Panc1 (cell line): ENCODE data around the gene HRH3. TPM values are rescaled to one million over a fixed set of nuclear protein-coding genes. Genes with fewer than 3 reads are reported as not detected.
A peak's percentile ranks its signal among the peaks of the same experiment; 100 is the strongest.

Source experiments
- ATAC-seq: fragments of 200-7000 bp; cut with Tn5 transposase; 2 replicates; pipeline ENCODE4 v1.9.1; 2020; ENCODE audit warnings: mild to moderate bottlenecking, moderate library complexity
- BruUV-seq: library from RNA; stranded (reverse); fragments of 400-500 nt; replicated peaks from 2 replicates; lab custom pipeline; 2021; lab: Mats Ljungman, UMichigan
- CTCF ChIA-PET: fragments of 300-600 bp; sonication (Branson Sonifier 250); formaldehyde crosslinking; loops from one replicate; lab custom pipeline; 2022; ENCODE audit warnings: antibody characterized with exemption; lab: Charles Lee
- POLR2A ChIA-PET: fragments of 300-600 bp; sonication (Branson Sonifier 250); formaldehyde crosslinking; loops from one replicate; lab custom pipeline; 2022; ENCODE audit warnings: antibody characterized with exemption; lab: Charles Lee
- DNase-seq: peaks from one replicate; pipeline ENCODE4 v3.0.0-alpha.2; 2010; ENCODE audit warnings: low read depth, low spot score
- H3K27ac ChIP-seq: 2 replicates; pipeline ENCODE4 v1.5.1; 2011; ENCODE audit warnings: mild to moderate bottlenecking, low read length, inconsistent platforms
- H3K27me3 ChIP-seq: fragments of 200-500 bp; sonication (Bioruptor generic); 2 replicates; pipeline ENCODE4 v1.6.0; 2014; ENCODE audit warnings: low read length, inconsistent platforms; ENCODE audit not compliant: control insufficient read depth, insufficient read depth
- H3K36me3 ChIP-seq: fragments of 200-500 bp; sonication (Bioruptor generic); 2 replicates; pipeline ENCODE4 v1.5.1; 2014; ENCODE audit warnings: inconsistent platforms, mild to moderate bottlenecking, low read length, moderate library complexity; ENCODE audit not compliant: control insufficient read depth, insufficient read depth
- H3K4me1 ChIP-seq: 2 replicates; pipeline ENCODE4 v1.5.1; 2011; ENCODE audit warnings: inconsistent platforms, mild to moderate bottlenecking, low read length, moderate library complexity; ENCODE audit not compliant: control insufficient read depth, insufficient read depth
- H3K4me3 ChIP-seq, 2 experiments: 2 replicates each; pipeline ENCODE4 v1.5.1; 2011 to 2012; ENCODE audit warnings: low read depth in 2 of 2, low read length in 2 of 2, mild to moderate bottlenecking in 2 of 2, inconsistent platforms in 1 of 2, moderate library complexity in 1 of 2
- H3K9me3 ChIP-seq: fragments of 200-500 bp; sonication (Bioruptor generic); 2 replicates; pipeline ENCODE4 v1.5.1; 2014; ENCODE audit warnings: low read depth, mild to moderate bottlenecking, inconsistent platforms, low read length, moderate library complexity; ENCODE audit not compliant: control insufficient read depth, insufficient read depth
- CTCF ChIP-seq: fragments of 450-650 bp; IDR thresholded peaks from 2 replicates; pipeline ENCODE4 v1.5.1; 2017; ENCODE audit warnings: mild to moderate bottlenecking
- POLR2AphosphoS5 ChIP-seq: IDR thresholded peaks from 2 replicates; pipeline ENCODE4 v1.6.1; 2012; ENCODE audit warnings: mild to moderate bottlenecking, low read depth, low read length, moderate library complexity
- REST ChIP-seq, 2 experiments: IDR thresholded peaks; 2 replicates each; pipeline ENCODE4 v1.6.1; 2011 to 2012; ENCODE audit warnings: low read depth in 2 of 2, control low read depth in 1 of 2, low read length in 1 of 2, mild to moderate bottlenecking in 1 of 2, moderate library complexity in 1 of 2; ENCODE audit not compliant: insufficient read depth in 1 of 2
- SIN3A ChIP-seq: IDR thresholded peaks from 2 replicates; pipeline ENCODE4 v1.6.1; 2012; ENCODE audit warnings: low read depth, mild to moderate bottlenecking, low read length, moderate library complexity, borderline replicate concordance; ENCODE audit not compliant: insufficient read depth
- TCF7L2 ChIP-seq: IDR thresholded peaks from 2 replicates; pipeline ENCODE4 v1.6.1; 2011; ENCODE audit warnings: mild to moderate bottlenecking, low read depth, low read length, inconsistent platforms
- in situ Hi-C: cut with HindIII; loops from 2 replicates; pipeline ENCODE4 v1.10.0; 2016; ENCODE audit warnings: low sequenced_read_pairs, low pct_unique_long_range_greater_than_20kb
- intact Hi-C: fragments of 100-400 bp; cut with micrococcal nuclease; formaldehyde crosslinking; loops from one replicate; pipeline ENCODE4 v1.10.0; 2022; ENCODE audit not compliant: unreplicated experiment
- total RNA-seq: library from RNA; stranded (reverse); gene quantifications from one replicate; pipeline ENCODE4 v1.2.1, GENCODE V29; 2021; ENCODE audit not compliant: unreplicated experiment

HRH3 gene
- total RNA-seq, 1 experiment from 2014 or later, result 0.10 TPM

GRCh38 chr20:62240020-62240685 lies 20.1 kb upstream of the HRH3 start:
- TF ChIP-seq TCF7L2 (no peak), SIN3A (no peak), POLR2AphosphoS5 (no peak), REST (IDR thresholded peaks at IDR 0.05; ENCODE audit: insufficient read depth in 1 of 2, low read depth in 2 of 2, low read length in 1 of 2) (no peak), CTCF (no peak)
- ATAC-seq, result no peak
- Histone ChIP-seq H3K9me3 (no peaks in the 10 kb centered on the region), H3K4me1 (0 out of 2 replicates have a peak, but pooled peaks cover 3% of the 10 kb centered on the region), H3K27ac (no peak overlapping the region), H3K4me3 (no peak overlapping the region), H3K36me3 (peaks cover 4% of the 10 kb centered on the region; the same call in 1 of the 2 replicates), H3K27me3 (no peaks in the 10 kb centered on the region)
- DNase-seq, result no peak
- ChIA-PET POLR2A (no interaction called here), CTCF (no interaction called here)
- in situ Hi-C loops, result no loop called here
- intact Hi-C loops, result no loop called here
- no TSS peak for BruUV-seq

- ChIA-PET POLR2A (no interaction called here), CTCF (no interaction called here)
- intact Hi-C loops, result no loop called here
- in situ Hi-C loops, result no loop called here
- BruUV-seq, result no TSS peak
- H3K9me3 ChIP-seq, result no peaks in the 10 kb centered on the region
- peaks cover 4% of the 10 kb centered on the region; the same call in 1 of the 2 replicates for H3K36me3 ChIP-seq
- H3K4me1 ChIP-seq, result 0 out of 2 replicates have a peak, but pooled peaks cover 3% of the 10 kb centered on the region
- no peak for DNase-seq
- no peak for ATAC-seq
- no peaks in the 10 kb centered on the region for H3K27me3 ChIP-seq
- TF ChIP-seq TCF7L2 (no peak), REST (IDR thresholded peaks at IDR 0.05; ENCODE audit: insufficient read depth in 1 of 2, low read depth in 2 of 2, low read length in 1 of 2) (no peak), SIN3A (no peak), POLR2AphosphoS5 (no peak), CTCF (no peak)
- peak overlapping the region; percentile 73 to 79 for H3K4me3 ChIP-seq
- peak overlapping the region; percentile 86 for H3K27ac ChIP-seq
Measured at GRCh38 chr20:62239278-62239879, 19.3 kb upstream of the HRH3 start.
